ENCODE data around the gene HOXA2.

Gene HOXA2

GRCh38 chr7:27124902-27125689, 22.6 kb upstream of the HOXA2 start:
- DNase-seq (ENCODE audit: low read depth): no peak

GRCh38 chr7:27124096-27124901, 21.8 kb upstream of the HOXA2 start:
- no peak for DNase-seq (ENCODE audit: low read depth)

GRCh38 chr7:27123477-27124053, 21.1 kb upstream of the HOXA2 start:
- DNase-seq (ENCODE audit: low read depth): no peak

GRCh38 chr7:27123007-27123476, 20.6 kb upstream of the HOXA2 start:
- DNase-seq (ENCODE audit: low read depth): no peak

- no peak for DNase-seq (ENCODE audit: low read depth)
These were observed 19.8 kb upstream of the HOXA2 start for GRCh38 chr7:27122077-27122910.

GRCh38 chr7:27121684-27122076, 19.2 kb upstream of the HOXA2 start:
- no peak for DNase-seq (ENCODE audit: low read depth)

GRCh38 chr7:27119412-27119911, 17.0 kb upstream of the HOXA2 start:
- DNase-seq (ENCODE audit: low read depth): no peak

- DNase-seq (ENCODE audit: low read depth): no peak
These were observed 16.1 kb upstream of the HOXA2 start for GRCh38 chr7:27118580-27118979.

- no peak for DNase-seq (ENCODE audit: low read depth)
These were observed 15.5 kb upstream of the HOXA2 start for GRCh38 chr7:27117887-27118491.

GRCh38 chr7:27116962-27117886, 14.7 kb upstream of the HOXA2 start:
- DNase-seq (ENCODE audit: low read depth): no peak

GRCh38 chr7:27116031-27116961, 13.8 kb upstream of the HOXA2 start:
- DNase-seq (ENCODE audit: low read depth): no peak

- no peak for DNase-seq (ENCODE audit: low read depth)
These were observed 12.9 kb upstream of the HOXA2 start for GRCh38 chr7:27115221-27116026.

- DNase-seq (ENCODE audit: low read depth): no peak
These were observed 12.4 kb upstream of the HOXA2 start for GRCh38 chr7:27114881-27115220.

GRCh38 chr7:27113991-27114769, 11.7 kb upstream of the HOXA2 start:
- no peak for DNase-seq (ENCODE audit: low read depth)

- DNase-seq (ENCODE audit: low read depth): no peak
These were observed 10.8 kb upstream of the HOXA2 start for GRCh38 chr7:27112955-27113949.

- DNase-seq (ENCODE audit: low read depth): no peak
These were observed 9.9 kb upstream of the HOXA2 start for GRCh38 chr7:27112361-27112760.
